HCT116 (cell line): Measurements from ENCODE around the gene FAM168A. TPM values are rescaled to one million over a fixed set of nuclear protein-coding genes. Genes with fewer than 3 reads are reported as not detected.

Experiments used
- ATAC-seq: fragments of 200-7000 bp; cut with Tn5 transposase; 2 replicates; pipeline ENCODE4 v1.9.1; 2020; ENCODE audit warnings: mild to moderate bottlenecking, moderate library complexity
- BruUV-seq: library from RNA; stranded (reverse); fragments of 400-500 nt; replicated peaks from 2 replicates; lab custom pipeline; 2021; lab: Mats Ljungman, UMichigan
- CTCF ChIA-PET: fragments of 300-600 bp; sonication (Branson Sonifier 250); formaldehyde crosslinking; loops from one replicate; lab custom pipeline; 2021; ENCODE audit warnings: antibody characterized with exemption; lab: Charles Lee
- POLR2A ChIA-PET: fragments of 300-600, 350-600 bp; sonication (Branson Sonifier 250); formaldehyde crosslinking; loops from one replicate; lab custom pipeline; 2021; ENCODE audit warnings: antibody characterized with exemption; lab: Charles Lee
- RAD21 ChIA-PET, 2 experiments: fragments of 300-600 bp; sonication (Branson Sonifier 250); formaldehyde crosslinking; loops; one replicate each; lab custom pipeline; 2023; ENCODE audit warnings: low total read pairs in 2 of 2; ENCODE audit not compliant: uncharacterized antibody in 2 of 2, unreplicated experiment in 2 of 2, low non-redundant PET in 1 of 2; lab: Charles Lee
- DNase-seq: peaks from one replicate; pipeline ENCODE4 v3.0.0-alpha.2; 2010; ENCODE audit warnings: low read depth, low spot score
- H2AFZ ChIP-seq: fragments of 200-600 bp; shearing (Covaris generic), sonication (generic); 2 replicates; pipeline ENCODE4 v1.6.1; 2017; ENCODE audit warnings: low read depth, mixed run types, mixed read lengths, antibody characterized with exemption, low read length; ENCODE audit not compliant: poor library complexity, severe bottlenecking
- H3K27ac ChIP-seq: 2 replicates; pipeline ENCODE4 v1.5.1; 2012; ENCODE audit warnings: low read depth, low read length
- H3K27me3 ChIP-seq: fragments of 200-600 bp; sonication (generic); 2 replicates; pipeline ENCODE4 v1.6.1; 2016; ENCODE audit warnings: mixed run types, low read length, mixed read lengths; ENCODE audit not compliant: insufficient read depth
- H3K36me3 ChIP-seq, 2 experiments: fragments of 200-500 bp in 1 of 2; fragments of 200-600 bp in 1 of 2; sonication (Bioruptor generic) in 1 of 2; sonication (generic) in 1 of 2; 2 replicates each; pipeline versions ENCODE4 v1.5.1 to v1.6.1; 2014 to 2016; ENCODE audit warnings: low read length in 2 of 2, inconsistent platforms in 1 of 2, mixed read lengths in 1 of 2, mixed run types in 1 of 2; ENCODE audit not compliant: insufficient read depth in 2 of 2, control insufficient read depth in 1 of 2
- H3K4me1 ChIP-seq, 2 experiments: fragments of 200-600 bp in 1 of 2; sonication (generic) in 1 of 2; 2 replicates each; pipeline versions ENCODE4 v1.5.1 to v1.6.1; 2012 to 2017; ENCODE audit warnings: low read length in 2 of 2, inconsistent platforms in 1 of 2, mild to moderate bottlenecking in 1 of 2, mixed read lengths in 1 of 2, mixed run types in 1 of 2, moderate library complexity in 1 of 2; ENCODE audit not compliant: insufficient read depth in 2 of 2, control insufficient read depth in 1 of 2
- H3K4me2 ChIP-seq: fragments of 200-600 bp; sonication (generic); 2 replicates; pipeline ENCODE4 v1.6.1; 2017; ENCODE audit warnings: mixed run types, low read length, mixed read lengths
- H3K4me3 ChIP-seq, 2 experiments: fragments of 200-600 bp in 1 of 2; sonication (generic) in 1 of 2; replicated peaks in 1 of 2; 2 replicates each; pipeline ENCODE4 v1.5.1; 2011 to 2016; ENCODE audit warnings: low read length in 2 of 2, control low read depth in 1 of 2, low read depth in 1 of 2, mild to moderate bottlenecking in 1 of 2, mixed read lengths in 1 of 2, mixed run types in 1 of 2
- H3K79me2 ChIP-seq: fragments of 200-600 bp; sonication (generic); 2 replicates; pipeline ENCODE4 v1.6.1; 2017; ENCODE audit warnings: mild to moderate bottlenecking, mixed run types, low read length, moderate library complexity, mixed read lengths; ENCODE audit not compliant: insufficient read depth
- H3K9ac ChIP-seq: fragments of 200-600 bp; sonication (generic); 2 replicates; pipeline ENCODE4 v1.6.1; 2016; ENCODE audit warnings: low read length, mixed read lengths
- H3K9me2 ChIP-seq: fragments of 200-600 bp; sonication (generic), shearing (Covaris generic); 2 replicates; pipeline ENCODE4 v1.6.1; 2017; ENCODE audit warnings: mixed run types, mild to moderate bottlenecking, moderate library complexity; ENCODE audit not compliant: insufficient read depth
- H3K9me3 ChIP-seq, 2 experiments: fragments of 200-500 bp in 1 of 2; fragments of 200-600 bp in 1 of 2; sonication (Bioruptor generic) in 1 of 2; sonication (generic) in 1 of 2; 2 replicates each; pipeline ENCODE4 v1.6.1; 2014 to 2017; ENCODE audit warnings: low read length in 2 of 2, mixed read lengths in 2 of 2, inconsistent platforms in 1 of 2, low read depth in 1 of 2, mild to moderate bottlenecking in 1 of 2, mixed run types in 1 of 2, moderate library complexity in 1 of 2; ENCODE audit not compliant: control insufficient read depth in 1 of 2, insufficient read depth in 1 of 2
- H4K20me1 ChIP-seq: fragments of 200-600 bp; sonication (generic), shearing (Covaris generic); 2 replicates; pipeline ENCODE4 v1.6.1; 2017; ENCODE audit warnings: mixed run types, mild to moderate bottlenecking, moderate library complexity; ENCODE audit not compliant: insufficient read depth
- EGR1 ChIP-seq: IDR thresholded peaks from 2 replicates; pipeline ENCODE4 v1.6.1; 2012; ENCODE audit warnings: low read depth
- EZH2 ChIP-seq: fragments of 200-600 bp; sonication (generic); IDR thresholded peaks from 2 replicates; pipeline ENCODE4 v1.6.1; 2017; ENCODE audit warnings: antibody characterized with exemption, mixed run types
- FOSL1 ChIP-seq: IDR thresholded peaks from 2 replicates; pipeline ENCODE4 v1.6.1; 2012; ENCODE audit warnings: low read depth
- POLR2A ChIP-seq: IDR thresholded peaks from 2 replicates; pipeline ENCODE4 v1.7.0; 2011; ENCODE audit warnings: borderline replicate concordance; ENCODE audit not compliant: insufficient read depth, insufficient read length; ENCODE audit errors: extremely low read depth
- RAD21 ChIP-seq: IDR thresholded peaks from 2 replicates; pipeline ENCODE4 v1.6.1; 2012; ENCODE audit warnings: low read depth, mild to moderate bottlenecking
- SIN3A ChIP-seq: IDR thresholded peaks from 2 replicates; pipeline ENCODE4 v1.6.1; 2012; ENCODE audit warnings: low read depth
- ZFX ChIP-seq: fragments of 450-650 bp; IDR thresholded peaks from 2 replicates; pipeline ENCODE4 v1.6.1; 2017
- ZNF274 ChIP-seq: fragments of 200-500 bp; sonication (Bioruptor generic); IDR thresholded peaks from 2 replicates; pipeline ENCODE4 v1.6.1; 2014; ENCODE audit warnings: mild to moderate bottlenecking, low read depth, low read length, inconsistent platforms
- intact Hi-C: fragments of 100-400 bp; cut with micrococcal nuclease; formaldehyde crosslinking; loops from 2 replicates; pipeline ENCODE4 v1.10.0; 2022
- total RNA-seq: library from RNA; stranded (reverse); gene quantifications from one replicate; pipeline ENCODE4 v1.2.1, GENCODE V29; 2021; ENCODE audit not compliant: unreplicated experiment
- TF ChIP-seq, protein P1 (sequence below): IDR thresholded peaks from 2 replicates; pipeline ENCODE4 v1.6.1; 2012
- TF ChIP-seq, protein P2 (sequence below), 3 experiments: fragments of 200-600 bp in 1 of 3; sonication (generic) in 1 of 3; IDR thresholded peaks in 2 of 3; conservative IDR thresholded peaks in 1 of 3; 2 replicates each; pipeline ENCODE4 v1.5.1; 2012 to 2017; ENCODE audit warnings: low read depth in 2 of 3, low read length in 2 of 3, antibody characterized with exemption in 1 of 3, borderline replicate concordance in 1 of 3, control low read depth in 1 of 3, mild to moderate bottlenecking in 1 of 3, mixed read lengths in 1 of 3, mixed run types in 1 of 3, moderate library complexity in 1 of 3; ENCODE audit not compliant: insufficient read depth in 1 of 3
- TF ChIP-seq, protein P3 (sequence below): IDR thresholded peaks from 2 replicates; pipeline ENCODE4 v1.6.1; 2011; ENCODE audit warnings: mild to moderate bottlenecking, low read length, moderate library complexity; ENCODE audit not compliant: insufficient replicate concordance; ENCODE audit errors: extremely low read depth

FAM168A gene
- total RNA-seq, 1 experiment from 2014 or later = 31.5 TPM

DNA sequence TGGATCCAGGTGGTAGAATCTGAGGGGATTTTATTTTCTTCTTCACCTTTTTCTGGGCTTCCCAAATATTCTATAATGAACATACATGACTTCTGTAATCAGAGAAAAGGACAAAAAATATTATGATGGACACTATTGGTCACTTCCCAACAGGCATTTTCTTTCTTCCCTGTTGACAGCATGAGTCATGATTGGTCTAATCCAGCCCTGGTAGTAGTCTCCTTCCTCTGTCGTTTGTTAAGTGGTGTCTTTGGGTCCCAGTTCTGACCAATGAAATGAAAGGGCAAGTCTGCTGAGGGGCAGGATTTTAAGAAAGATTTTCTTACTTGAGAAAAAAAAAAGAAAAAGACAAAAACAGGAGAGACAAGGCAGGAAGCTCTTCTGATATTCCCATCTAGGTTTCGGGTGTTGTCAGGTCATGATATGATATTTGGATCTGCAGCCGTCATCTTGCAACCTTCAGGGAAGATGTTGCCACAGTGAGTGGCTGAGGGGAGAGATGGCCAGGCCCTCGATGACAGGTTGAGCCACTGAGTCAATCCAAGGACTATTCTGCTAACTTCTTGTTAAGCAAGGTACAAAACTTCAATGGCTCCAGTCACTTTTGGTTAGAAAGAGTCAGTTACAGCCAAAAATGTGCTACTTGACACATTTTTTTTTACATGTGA lies 25.1 kb upstream of the FAM168A start:
- CTCF ChIA-PET = interaction anchor here (1.8 kb wide), 1 partner anchor 38 kb away, joined by 5 read pairs; no protein-coding TSS in a partner anchor
- H2AFZ ChIP-seq = no peak overlapping the region
- RAD21 ChIA-PET = no interaction called here
- H3K4me3 ChIP-seq = no peak overlapping the region
- H4K20me1 ChIP-seq = no peaks in the 10 kb centered on the region
- peaks cover 0 to 4% of the 10 kb centered on the region in 2 experiments; a peak in 1 of 4 replicates for H3K4me1 ChIP-seq
- POLR2A ChIA-PET = no interaction called here
- no peak overlapping the region for H3K27ac ChIP-seq
- ATAC-seq = no peak
- H3K79me2 ChIP-seq = no peaks in the 10 kb centered on the region
- no peak for TF ChIP-seq EGR1
- TF ChIP-seq, protein P1, sequence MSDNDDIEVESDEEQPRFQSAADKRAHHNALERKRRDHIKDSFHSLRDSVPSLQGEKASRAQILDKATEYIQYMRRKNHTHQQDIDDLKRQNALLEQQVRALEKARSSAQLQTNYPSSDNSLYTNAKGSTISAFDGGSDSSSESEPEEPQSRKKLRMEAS = no peak
- no peak for TF ChIP-seq EZH2
- TF ChIP-seq, protein P2, sequence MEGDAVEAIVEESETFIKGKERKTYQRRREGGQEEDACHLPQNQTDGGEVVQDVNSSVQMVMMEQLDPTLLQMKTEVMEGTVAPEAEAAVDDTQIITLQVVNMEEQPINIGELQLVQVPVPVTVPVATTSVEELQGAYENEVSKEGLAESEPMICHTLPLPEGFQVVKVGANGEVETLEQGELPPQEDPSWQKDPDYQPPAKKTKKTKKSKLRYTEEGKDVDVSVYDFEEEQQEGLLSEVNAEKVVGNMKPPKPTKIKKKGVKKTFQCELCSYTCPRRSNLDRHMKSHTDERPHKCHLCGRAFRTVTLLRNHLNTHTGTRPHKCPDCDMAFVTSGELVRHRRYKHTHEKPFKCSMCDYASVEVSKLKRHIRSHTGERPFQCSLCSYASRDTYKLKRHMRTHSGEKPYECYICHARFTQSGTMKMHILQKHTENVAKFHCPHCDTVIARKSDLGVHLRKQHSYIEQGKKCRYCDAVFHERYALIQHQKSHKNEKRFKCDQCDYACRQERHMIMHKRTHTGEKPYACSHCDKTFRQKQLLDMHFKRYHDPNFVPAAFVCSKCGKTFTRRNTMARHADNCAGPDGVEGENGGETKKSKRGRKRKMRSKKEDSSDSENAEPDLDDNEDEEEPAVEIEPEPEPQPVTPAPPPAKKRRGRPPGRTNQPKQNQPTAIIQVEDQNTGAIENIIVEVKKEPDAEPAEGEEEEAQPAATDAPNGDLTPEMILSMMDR (IDR thresholded peaks at IDR 0.05 in 2 of 3, conservative IDR thresholded peaks at IDR 0.05 in 1 of 3; ENCODE audit: borderline replicate concordance in 1 of 3, insufficient read depth in 1 of 3, low read depth in 2 of 3, low read length in 2 of 3) = no peak
- TF ChIP-seq SIN3A = no peak
- TF ChIP-seq FOSL1 = no peak
- no peak for TF ChIP-seq RAD21
- TF ChIP-seq ZNF274 = no peak
- TF ChIP-seq ZFX = no peak
- no peak for TF ChIP-seq POLR2A
- TF ChIP-seq, protein P3, sequence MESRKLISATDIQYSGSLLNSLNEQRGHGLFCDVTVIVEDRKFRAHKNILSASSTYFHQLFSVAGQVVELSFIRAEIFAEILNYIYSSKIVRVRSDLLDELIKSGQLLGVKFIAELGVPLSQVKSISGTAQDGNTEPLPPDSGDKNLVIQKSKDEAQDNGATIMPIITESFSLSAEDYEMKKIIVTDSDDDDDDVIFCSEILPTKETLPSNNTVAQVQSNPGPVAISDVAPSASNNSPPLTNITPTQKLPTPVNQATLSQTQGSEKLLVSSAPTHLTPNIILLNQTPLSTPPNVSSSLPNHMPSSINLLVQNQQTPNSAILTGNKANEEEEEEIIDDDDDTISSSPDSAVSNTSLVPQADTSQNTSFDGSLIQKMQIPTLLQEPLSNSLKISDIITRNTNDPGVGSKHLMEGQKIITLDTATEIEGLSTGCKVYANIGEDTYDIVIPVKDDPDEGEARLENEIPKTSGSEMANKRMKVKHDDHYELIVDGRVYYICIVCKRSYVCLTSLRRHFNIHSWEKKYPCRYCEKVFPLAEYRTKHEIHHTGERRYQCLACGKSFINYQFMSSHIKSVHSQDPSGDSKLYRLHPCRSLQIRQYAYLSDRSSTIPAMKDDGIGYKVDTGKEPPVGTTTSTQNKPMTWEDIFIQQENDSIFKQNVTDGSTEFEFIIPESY = no peak
- TF ChIP-seq, all 23 proteins: peak for 0
- no peaks in the 10 kb centered on the region for H3K9me2 ChIP-seq
- H3K9me3 ChIP-seq = no peaks in the 10 kb centered on the region
- BruUV-seq = no TSS peak
- H3K36me3 ChIP-seq = no peaks in the 10 kb centered on the region
- H3K4me2 ChIP-seq = no peak overlapping the region
- intact Hi-C loops = no loop called here
- peaks cover 9% of the 10 kb centered on the region; the same call in 1 of the 2 replicates for H3K27me3 ChIP-seq
- H3K9ac ChIP-seq = no peak overlapping the region
- no peak for DNase-seq
